ENCODE data around the gene FIG4.
"Not testable (repeated sequence)": the region's sequence is repeated elsewhere in the genome, so short reads cannot be mapped to it uniquely, and the experiment has no call there.

FIG4 gene

DNA sequence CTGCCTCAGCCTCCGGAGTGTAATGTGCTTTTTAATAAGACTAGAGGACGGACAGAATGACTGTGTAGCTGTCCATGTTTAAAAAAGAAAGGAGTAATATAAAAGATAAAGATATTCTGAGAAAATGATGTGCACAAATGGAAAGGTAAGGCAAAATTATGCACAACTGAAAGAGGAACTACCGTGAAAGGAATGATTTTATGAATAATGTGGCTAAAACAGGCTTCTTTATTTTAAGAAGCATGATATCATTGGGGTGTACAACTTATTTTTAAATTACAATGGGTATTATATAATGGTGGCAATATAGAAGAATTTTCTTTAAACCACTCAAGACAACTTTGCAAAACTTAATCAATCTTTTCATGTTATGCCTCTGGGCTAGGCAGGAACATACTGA is 78.1 kb downstream of the FIG4 start:
- H3K9me3 ChIP-seq (ENCODE audit: control insufficient read depth in 5 of 5, low read length in 5 of 5), result no peaks in the 10 kb centered on the region
- H3K36me3 ChIP-seq (ENCODE audit: control insufficient read depth in 5 of 5, insufficient read depth in 5 of 5, low read length in 5 of 5), result peaks cover 6 to 27% (median 18%) of the 10 kb centered on the region in 5 donors
- no peak overlapping the region for H3K27ac ChIP-seq (ENCODE audit: low read depth, low read length)
- no peak overlapping the region for H3K9ac ChIP-seq (ENCODE audit: low read length in 5 of 5)
- no peaks in the 10 kb centered on the region for H3K27me3 ChIP-seq (ENCODE audit: control insufficient read depth in 5 of 5, insufficient read depth in 4 of 5, low read length in 5 of 5)
- H3K4me3 ChIP-seq (ENCODE audit: low read depth in 1 of 5, low read length in 5 of 5), result no peak overlapping the region
- H3K4me1 ChIP-seq (ENCODE audit: control insufficient read depth in 5 of 5, insufficient read depth in 5 of 5, low read length in 5 of 5), result peaks cover 0 to 14% (median 0%) of the 10 kb centered on the region in 5 donors

DNA sequence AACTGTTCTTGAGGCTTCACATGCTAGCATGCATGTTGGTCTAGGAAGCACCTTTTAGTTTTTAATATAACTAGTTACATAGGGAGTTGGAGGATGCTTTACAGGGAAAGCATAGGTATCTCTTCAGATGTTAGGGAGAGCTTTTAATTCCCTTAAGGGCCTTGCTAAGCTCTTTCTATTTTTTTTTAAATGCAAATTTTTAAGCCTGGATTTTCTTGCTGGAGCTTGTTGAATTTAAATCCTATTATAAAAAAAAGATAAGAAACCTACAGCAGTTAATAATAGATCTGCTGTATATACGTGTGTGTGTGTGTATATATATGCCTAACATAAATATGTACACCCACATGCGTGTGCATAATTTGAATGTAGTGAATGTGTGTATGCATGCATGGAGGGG is 79.0 kb downstream of the FIG4 start:
- H3K27ac ChIP-seq (ENCODE audit: low read depth, low read length), result no peak overlapping the region
- H3K27me3 ChIP-seq (ENCODE audit: control insufficient read depth in 5 of 5, insufficient read depth in 4 of 5, low read length in 5 of 5), result no peaks in the 10 kb centered on the region
- H3K9me3 ChIP-seq (ENCODE audit: control insufficient read depth in 5 of 5, low read length in 5 of 5), result no peaks in the 10 kb centered on the region
- peaks cover 0 to 14% (median 0%) of the 10 kb centered on the region in 5 donors for H3K4me1 ChIP-seq (ENCODE audit: control insufficient read depth in 5 of 5, insufficient read depth in 5 of 5, low read length in 5 of 5)
- peaks cover 6 to 24% (median 16%) of the 10 kb centered on the region in 5 donors for H3K36me3 ChIP-seq (ENCODE audit: control insufficient read depth in 5 of 5, insufficient read depth in 5 of 5, low read length in 5 of 5)
- H3K4me3 ChIP-seq (ENCODE audit: low read depth in 1 of 5, low read length in 5 of 5), result no peak overlapping the region
- no peak overlapping the region for H3K9ac ChIP-seq (ENCODE audit: low read length in 5 of 5)

DNA sequence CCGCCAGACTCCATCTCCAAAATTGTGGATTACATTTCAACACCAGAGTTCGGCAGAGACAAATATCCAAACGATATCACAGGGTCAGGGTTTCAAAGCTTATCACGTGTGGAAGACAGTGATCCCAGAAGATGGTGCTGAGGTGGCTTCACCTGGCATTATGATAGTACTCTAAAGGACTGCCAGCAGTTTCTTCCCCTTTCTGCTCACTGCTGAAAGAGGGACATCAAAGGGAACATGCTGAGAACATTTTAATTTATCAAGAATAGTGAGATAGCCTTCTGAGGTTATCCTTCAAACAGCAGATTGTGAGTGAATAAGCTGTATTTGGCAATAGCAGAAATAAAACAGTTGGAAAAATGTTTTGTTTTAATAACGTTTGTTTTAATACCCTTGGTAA is 79.7 kb downstream of the FIG4 start:
- no peak overlapping the region for H3K27ac ChIP-seq (ENCODE audit: low read depth, low read length)
- H3K9ac ChIP-seq (ENCODE audit: low read length in 5 of 5), result no peak overlapping the region
- no peaks in the 10 kb centered on the region for H3K27me3 ChIP-seq (ENCODE audit: control insufficient read depth in 5 of 5, insufficient read depth in 4 of 5, low read length in 5 of 5)
- peaks cover 6 to 25% (median 14%) of the 10 kb centered on the region in 5 donors for H3K36me3 ChIP-seq (ENCODE audit: control insufficient read depth in 5 of 5, insufficient read depth in 5 of 5, low read length in 5 of 5)
- H3K4me3 ChIP-seq (ENCODE audit: low read depth in 1 of 5, low read length in 5 of 5), result no peak overlapping the region
- H3K4me1 ChIP-seq (ENCODE audit: control insufficient read depth in 5 of 5, insufficient read depth in 5 of 5, low read length in 5 of 5), result peaks cover 0 to 14% (median 0%) of the 10 kb centered on the region in 5 donors
- H3K9me3 ChIP-seq (ENCODE audit: control insufficient read depth in 5 of 5, low read length in 5 of 5), result no peaks in the 10 kb centered on the region

DNA sequence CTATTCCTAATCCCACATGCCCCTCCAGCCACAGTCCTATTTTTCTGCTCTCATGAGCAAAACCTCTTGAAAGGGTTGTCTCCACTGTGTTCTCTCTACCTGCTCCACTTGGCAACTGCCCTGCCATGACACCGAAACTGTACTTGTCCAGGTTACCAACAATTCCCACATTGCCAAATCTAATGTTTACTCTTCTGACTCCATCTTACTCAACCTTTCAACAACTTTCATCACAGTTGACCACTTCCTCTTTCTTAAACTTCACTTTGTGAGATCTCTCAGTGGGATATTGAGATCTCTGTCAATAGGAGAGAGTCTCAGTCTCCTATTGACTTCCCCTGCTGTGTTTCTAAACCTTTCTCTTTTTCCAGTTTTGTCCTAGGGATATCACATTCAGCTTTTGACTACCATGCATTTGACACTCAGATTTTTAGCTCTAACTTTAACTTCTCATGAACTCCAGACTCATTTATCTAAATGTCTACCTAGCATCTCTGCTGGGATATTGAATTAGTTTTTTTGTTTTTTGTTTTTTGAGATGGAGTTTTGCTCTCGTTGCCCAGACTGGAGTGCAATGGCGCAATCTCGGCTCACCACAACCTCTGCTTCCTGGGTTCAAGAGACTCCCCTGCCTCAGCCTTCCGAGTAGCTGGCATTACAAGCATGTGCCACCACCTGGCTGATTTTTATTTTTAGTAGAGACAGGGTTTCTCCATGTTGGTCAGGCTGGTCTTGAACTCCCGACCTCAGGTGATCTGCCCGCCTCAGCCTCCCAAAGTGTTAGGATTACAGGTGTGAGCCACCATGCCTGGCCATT is 81.1 kb downstream of the FIG4 start:
- H3K27me3 ChIP-seq (ENCODE audit: control insufficient read depth in 5 of 5, insufficient read depth in 4 of 5, low read length in 5 of 5); H3K4me3 ChIP-seq (ENCODE audit: low read depth in 1 of 5, low read length in 5 of 5); H3K27ac ChIP-seq (ENCODE audit: low read depth, low read length); H3K9me3 ChIP-seq (ENCODE audit: control insufficient read depth in 5 of 5, low read length in 5 of 5); H3K9ac ChIP-seq (ENCODE audit: low read length in 5 of 5): not testable (repeated sequence)
- Histone ChIP-seq H3K4me1 (ENCODE audit: control insufficient read depth in 5 of 5, insufficient read depth in 5 of 5, low read length in 5 of 5) (peaks cover 0 to 14% (median 0%) of the 10 kb centered on the region in 5 donors), H3K36me3 (ENCODE audit: control insufficient read depth in 5 of 5, insufficient read depth in 5 of 5, low read length in 5 of 5) (peaks cover 6 to 21% (median 13%) of the 10 kb centered on the region in 5 donors)

DNA sequence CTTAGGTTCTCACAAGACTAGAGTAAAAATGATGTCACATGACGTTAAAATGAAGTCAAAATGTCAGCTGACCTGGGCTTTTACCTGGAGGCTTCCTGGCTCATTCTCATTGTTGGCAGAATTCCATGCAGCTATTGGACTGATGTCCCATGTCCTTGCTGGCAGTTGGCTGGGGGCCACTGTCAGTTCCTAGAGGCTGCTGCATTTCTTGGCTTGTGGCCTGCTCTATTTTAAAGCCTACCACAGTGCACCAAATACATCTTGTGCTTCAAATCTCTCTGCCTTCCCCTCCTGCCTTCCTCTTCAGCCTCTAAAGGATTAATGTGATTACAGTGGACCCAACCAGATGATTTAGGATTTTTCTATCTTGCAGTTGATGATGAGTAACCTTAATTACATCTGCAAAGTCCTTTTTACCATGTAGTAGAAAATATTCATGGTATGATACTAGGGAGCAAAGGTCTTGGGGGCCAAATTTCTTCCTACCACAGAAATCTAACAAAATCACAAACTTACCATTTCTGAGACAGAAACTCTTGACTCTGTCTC is 81.9 kb downstream of the FIG4 start:
- H3K4me1 ChIP-seq (ENCODE audit: control insufficient read depth in 5 of 5, insufficient read depth in 5 of 5, low read length in 5 of 5), result peaks cover 0 to 14% (median 0%) of the 10 kb centered on the region in 5 donors
- no peaks in the 10 kb centered on the region for H3K27me3 ChIP-seq (ENCODE audit: control insufficient read depth in 5 of 5, insufficient read depth in 4 of 5, low read length in 5 of 5)
- H3K9me3 ChIP-seq (ENCODE audit: control insufficient read depth in 5 of 5, low read length in 5 of 5), result no peaks in the 10 kb centered on the region
- no peak overlapping the region for H3K27ac ChIP-seq (ENCODE audit: low read depth, low read length)
- H3K9ac ChIP-seq (ENCODE audit: low read length in 5 of 5), result no peak overlapping the region
- H3K36me3 ChIP-seq (ENCODE audit: control insufficient read depth in 5 of 5, insufficient read depth in 5 of 5, low read length in 5 of 5), result peaks cover 6 to 22% (median 9%) of the 10 kb centered on the region in 5 donors
- H3K4me3 ChIP-seq (ENCODE audit: low read depth in 1 of 5, low read length in 5 of 5), result no peak overlapping the region

DNA sequence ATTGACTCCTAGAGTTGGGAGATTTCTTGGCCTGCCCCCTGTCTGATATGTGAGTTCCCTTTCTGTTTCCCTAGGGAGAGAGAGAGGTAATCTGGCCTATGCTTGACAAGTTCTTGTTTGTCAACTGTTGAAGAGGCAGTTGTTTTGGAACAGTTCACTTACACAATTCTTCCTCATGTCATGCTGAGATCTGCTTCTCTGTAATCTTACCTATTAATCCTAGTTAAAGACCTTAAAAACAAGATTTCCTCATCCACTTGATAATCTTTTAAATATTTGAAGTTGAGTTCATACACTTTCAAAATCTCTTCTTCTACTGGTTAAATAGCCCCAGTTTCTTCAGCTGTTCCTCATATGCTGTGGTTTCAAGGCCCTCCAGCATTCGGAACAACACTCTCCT is 89.9 kb downstream of the FIG4 start:
- peaks cover under 1 to 29% (median 7%) of the 10 kb centered on the region in 5 donors for H3K36me3 ChIP-seq (ENCODE audit: control insufficient read depth in 5 of 5, insufficient read depth in 5 of 5, low read length in 5 of 5)
- H3K9ac ChIP-seq (ENCODE audit: low read length in 5 of 5), result no peak overlapping the region

DNA sequence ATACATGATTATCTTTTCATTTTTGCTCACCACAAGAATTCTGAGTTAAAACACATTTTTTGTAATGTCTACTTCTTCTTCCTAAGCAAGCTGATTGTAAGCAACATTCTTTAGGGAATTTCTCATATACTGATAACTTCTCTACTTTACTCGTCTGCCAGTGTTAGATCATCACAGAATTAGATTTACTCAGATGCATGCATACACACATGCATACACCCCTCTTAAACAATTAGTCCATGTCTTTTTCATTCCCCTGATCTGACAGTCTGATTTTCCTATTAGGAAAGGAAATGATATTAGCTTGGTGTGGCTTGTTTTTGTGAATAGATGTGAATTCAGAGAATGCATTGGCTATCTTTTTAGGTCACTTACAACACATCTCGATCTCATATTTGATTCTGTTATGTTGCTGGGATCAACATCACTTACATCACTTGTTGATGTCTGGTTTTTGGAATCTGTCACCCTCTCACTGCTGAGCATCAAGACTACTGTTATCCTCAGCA is 91.4 kb downstream of the FIG4 start:
- H3K27ac ChIP-seq (ENCODE audit: low read depth, low read length), result no peak overlapping the region
- H3K4me3 ChIP-seq (ENCODE audit: low read depth in 1 of 5, low read length in 5 of 5), result no peak overlapping the region
- H3K27me3 ChIP-seq (ENCODE audit: control insufficient read depth in 5 of 5, insufficient read depth in 4 of 5, low read length in 5 of 5), result no peaks in the 10 kb centered on the region
- peaks cover 0 to 3% (median 0%) of the 10 kb centered on the region in 5 donors for H3K4me1 ChIP-seq (ENCODE audit: control insufficient read depth in 5 of 5, insufficient read depth in 5 of 5, low read length in 5 of 5)
- no peak overlapping the region for H3K9ac ChIP-seq (ENCODE audit: low read length in 5 of 5)
- no peaks in the 10 kb centered on the region for H3K9me3 ChIP-seq (ENCODE audit: control insufficient read depth in 5 of 5, low read length in 5 of 5)
- peaks cover 8 to 27% (median 13%) of the 10 kb centered on the region in 5 donors for H3K36me3 ChIP-seq (ENCODE audit: control insufficient read depth in 5 of 5, insufficient read depth in 5 of 5, low read length in 5 of 5)

More for the DNA sequence above, 89.9 kb downstream of the FIG4 start:
- H3K4me1 ChIP-seq (ENCODE audit: control insufficient read depth in 5 of 5, insufficient read depth in 5 of 5, low read length in 5 of 5), result peaks cover 0 to 3% (median 0%) of the 10 kb centered on the region in 5 donors
- H3K4me3 ChIP-seq (ENCODE audit: low read depth in 1 of 5, low read length in 5 of 5), result no peak overlapping the region
- H3K9me3 ChIP-seq (ENCODE audit: control insufficient read depth in 5 of 5, low read length in 5 of 5), result no peaks in the 10 kb centered on the region
- no peaks in the 10 kb centered on the region for H3K27me3 ChIP-seq (ENCODE audit: control insufficient read depth in 5 of 5, insufficient read depth in 4 of 5, low read length in 5 of 5)
- H3K27ac ChIP-seq (ENCODE audit: low read depth, low read length), result no peak overlapping the region

DNA sequence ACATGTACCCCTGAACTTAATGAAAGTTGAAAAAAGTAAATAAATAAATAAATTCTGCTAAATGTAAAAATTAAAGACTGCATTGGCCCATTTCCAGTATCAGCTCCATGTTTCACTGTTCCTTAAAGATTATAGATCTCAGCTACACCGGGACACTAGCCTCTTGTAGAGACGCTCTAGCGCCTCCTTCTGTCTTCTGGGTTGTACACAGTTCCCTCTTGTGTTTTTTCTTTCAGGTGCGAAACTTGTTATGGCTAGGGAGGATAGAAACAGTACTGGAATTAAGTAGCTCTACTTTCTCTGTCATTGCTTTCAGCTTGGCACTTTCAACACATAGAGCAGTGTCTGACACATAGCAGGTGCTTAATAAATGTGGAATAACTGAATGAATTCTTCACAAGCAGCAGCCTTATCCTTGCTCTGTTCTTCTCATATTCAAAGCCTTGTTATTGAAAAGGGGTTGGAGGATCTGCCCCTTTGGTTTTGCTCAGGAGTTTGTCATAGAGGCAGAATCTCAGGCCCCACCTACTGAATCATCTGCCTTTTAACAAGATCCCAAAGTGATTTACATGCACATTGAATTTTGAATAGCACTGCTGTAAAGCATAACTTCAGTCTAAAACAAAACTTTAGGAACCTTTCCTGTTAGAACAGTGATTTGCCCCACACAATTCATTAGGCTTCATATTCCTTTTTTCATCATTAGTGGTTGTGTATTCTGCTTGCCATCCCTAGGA is 92.3 kb downstream of the FIG4 start:
- no peak overlapping the region for H3K27ac ChIP-seq (ENCODE audit: low read depth, low read length)
- H3K36me3 ChIP-seq (ENCODE audit: control insufficient read depth in 5 of 5, insufficient read depth in 5 of 5, low read length in 5 of 5), result peaks cover 8 to 33% (median 11%) of the 10 kb centered on the region in 5 donors
- H3K4me1 ChIP-seq (ENCODE audit: control insufficient read depth in 5 of 5, insufficient read depth in 5 of 5, low read length in 5 of 5), result peaks cover 0 to 3% (median 0%) of the 10 kb centered on the region in 5 donors
- H3K9me3 ChIP-seq (ENCODE audit: control insufficient read depth in 5 of 5, low read length in 5 of 5), result no peaks in the 10 kb centered on the region
- H3K9ac ChIP-seq (ENCODE audit: low read length in 5 of 5), result no peak overlapping the region
- no peak overlapping the region for H3K4me3 ChIP-seq (ENCODE audit: low read depth in 1 of 5, low read length in 5 of 5)
- H3K27me3 ChIP-seq (ENCODE audit: control insufficient read depth in 5 of 5, insufficient read depth in 4 of 5, low read length in 5 of 5), result no peaks in the 10 kb centered on the region

DNA sequence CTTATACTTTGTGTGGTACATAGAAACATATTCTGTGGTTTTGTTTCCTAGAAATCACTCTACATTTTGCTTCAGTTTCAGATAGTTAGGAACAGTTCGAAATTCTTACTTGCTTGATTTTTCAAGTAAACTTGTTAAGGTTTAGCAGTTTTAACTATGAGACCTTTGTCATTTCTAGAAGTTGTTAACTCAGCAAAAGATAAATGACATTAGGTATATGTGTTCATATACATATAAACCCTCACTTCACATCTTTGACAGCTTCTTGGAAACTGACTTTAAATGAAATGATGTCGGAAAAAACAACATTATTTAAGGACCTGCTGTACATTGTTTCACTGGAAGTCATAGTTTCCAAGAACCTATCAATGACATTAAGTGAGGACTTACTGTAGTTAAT is 96.2 kb downstream of the FIG4 start:
- Histone ChIP-seq H3K4me1 (ENCODE audit: control insufficient read depth in 5 of 5, insufficient read depth in 5 of 5, low read length in 5 of 5) (peaks cover 0 to 3% (median 0%) of the 10 kb centered on the region in 5 donors), H3K27me3 (ENCODE audit: control insufficient read depth in 5 of 5, insufficient read depth in 4 of 5, low read length in 5 of 5) (no peaks in the 10 kb centered on the region), H3K9ac (ENCODE audit: low read length in 5 of 5) (no peak overlapping the region), H3K4me3 (ENCODE audit: low read depth in 1 of 5, low read length in 5 of 5) (no peak overlapping the region), H3K36me3 (ENCODE audit: control insufficient read depth in 5 of 5, insufficient read depth in 5 of 5, low read length in 5 of 5) (peaks cover 11 to 29% (median 16%) of the 10 kb centered on the region in 5 donors), H3K9me3 (ENCODE audit: control insufficient read depth in 5 of 5, low read length in 5 of 5) (no peaks in the 10 kb centered on the region), H3K27ac (ENCODE audit: low read depth, low read length) (no peak overlapping the region)
